ENCODE results near the gene REEP3. TPM values are rescaled to one million over a fixed set of nuclear protein-coding genes. Genes with fewer than 3 reads are reported as not detected.

Gene REEP3
- total RNA-seq, 1 donor from 2014 or later = 18.2 TPM

- intact Hi-C loops (cut with micrococcal nuclease) = no loop called here
These were observed 63.5 kb downstream of the REEP3 start for GRCh38 chr10:63584725-63585035.

- intact Hi-C loops (cut with micrococcal nuclease) = no loop called here
These were observed 63.8 kb downstream of the REEP3 start for GRCh38 chr10:63585041-63585440.

- intact Hi-C loops (cut with micrococcal nuclease) = no loop called here
These were observed 64.8 kb downstream of the REEP3 start for GRCh38 chr10:63586043-63586442.

- intact Hi-C loops (cut with micrococcal nuclease) = no loop called here
These were observed 66.0 kb downstream of the REEP3 start for GRCh38 chr10:63587191-63587590.

- intact Hi-C loops (cut with micrococcal nuclease) = no loop called here
These were observed 67.4 kb downstream of the REEP3 start for GRCh38 chr10:63588436-63589167.

GRCh38 chr10:63591600-63592379 is 70.6 kb downstream of the REEP3 start:
- intact Hi-C loops (cut with micrococcal nuclease) = no loop called here

GRCh38 chr10:63593576-63593975 is 72.4 kb downstream of the REEP3 start:
- intact Hi-C loops (cut with micrococcal nuclease) = no loop called here

GRCh38 chr10:63595072-63595471 is 73.9 kb downstream of the REEP3 start:
- intact Hi-C loops (cut with micrococcal nuclease) = no loop called here

GRCh38 chr10:63596924-63597323 is 75.7 kb downstream of the REEP3 start:
- intact Hi-C loops (cut with micrococcal nuclease) = no loop called here

- intact Hi-C loops (cut with micrococcal nuclease) = no loop called here
These were observed 79.3 kb downstream of the REEP3 start for GRCh38 chr10:63600540-63600939.

GRCh38 chr10:63603709-63604445 is 82.7 kb downstream of the REEP3 start:
- intact Hi-C loops (cut with micrococcal nuclease) = no loop called here

GRCh38 chr10:63605197-63605967 is 84.2 kb downstream of the REEP3 start:
- intact Hi-C loops (cut with micrococcal nuclease) = no loop called here

GRCh38 chr10:63608511-63608910 is 87.3 kb downstream of the REEP3 start:
- intact Hi-C loops (cut with micrococcal nuclease) = no loop called here

- intact Hi-C loops (cut with micrococcal nuclease) = no loop called here
These were observed 89.9 kb downstream of the REEP3 start for GRCh38 chr10:63611078-63611477.

GRCh38 chr10:63614371-63614891 is 93.2 kb downstream of the REEP3 start:
- intact Hi-C loops (cut with micrococcal nuclease) = no loop called here

GRCh38 chr10:63618552-63618951 is 97.4 kb downstream of the REEP3 start:
- intact Hi-C loops (cut with micrococcal nuclease) = no loop called here

GRCh38 chr10:63619426-63619825 is 98.2 kb downstream of the REEP3 start:
- intact Hi-C loops (cut with micrococcal nuclease) = no loop called here

- intact Hi-C loops (cut with micrococcal nuclease) = no loop called here
These were observed 100.9 kb downstream of the REEP3 start for GRCh38 chr10:63622097-63622496.

- intact Hi-C loops (cut with micrococcal nuclease) = no loop called here
These were observed 103.5 kb downstream of the REEP3 start for GRCh38 chr10:63624701-63625100.

- intact Hi-C loops (cut with micrococcal nuclease) = no loop called here
These were observed 106.2 kb downstream of the REEP3 start for GRCh38 chr10:63627396-63627795.

- intact Hi-C loops (cut with micrococcal nuclease) = loop anchor here (2.0 kb wide), 1 partner anchor 163 kb away; the partner anchor contains the start of gene JMJD1C
These were observed 106.7 kb downstream of the REEP3 start for GRCh38 chr10:63627881-63628296.

Measured in T-helper 2 cell treated with Interferon-gamma antibody and Interleukin-4, amounts not matched to agents 100 ng/mL and 5 ng/mL, for 36 hours (primary cell).